HepG2 (cell line): ENCODE results near the gene CXXC5.
"Not testable (repeated sequence)": the region's sequence is repeated elsewhere in the genome, so short reads cannot be mapped to it uniquely, and the experiment has no call there.

Source experiments
- EEA1 ChIP-seq: sonication (generic); formaldehyde crosslinking; IDR thresholded peaks from 2 replicates; pipeline ENCODE4 v1.5.1; 2020; ENCODE audit warnings: mild to moderate bottlenecking, missing genetic modification reagents, borderline replicate concordance
- EP300 ChIP-seq, 3 experiments: sonication (generic) in 1 of 3; formaldehyde crosslinking in 1 of 3; IDR thresholded peaks; 2 replicates each; pipeline versions ENCODE4 v1.5.1 to v1.6.1; 2011 to 2020; ENCODE audit warnings: low read depth in 2 of 3, low read length in 2 of 3, borderline replicate concordance in 1 of 3, improper control_type of control experiment in 1 of 3, mild to moderate bottlenecking in 1 of 3, missing genetic modification reagents in 1 of 3, moderate library complexity in 1 of 3
- POLR2AphosphoS5 ChIP-seq: IDR thresholded peaks from 2 replicates; pipeline ENCODE4 v1.6.1; 2012; ENCODE audit warnings: low read depth, low read length
- POLR2G ChIP-seq: fragments of 200-400 bp; formaldehyde crosslinking; IDR thresholded peaks from 2 replicates; pipeline ENCODE4 v1.6.1; 2018; ENCODE audit warnings: mild to moderate bottlenecking, low read depth, low read length, moderate library complexity
- TBP ChIP-seq: sonication (generic); formaldehyde crosslinking; IDR thresholded peaks from 2 replicates; pipeline ENCODE4 v1.5.0; 2020; ENCODE audit warnings: missing genetic modification reagents
- TF ChIP-seq, protein P1 (sequence below): sonication (generic); formaldehyde crosslinking; conservative IDR thresholded peaks from 2 replicates; pipeline ENCODE4 v1.4.0; 2020; ENCODE audit warnings: missing genetic modification reagents
- TF ChIP-seq, protein P2 (sequence below): sonication (generic); formaldehyde crosslinking; IDR thresholded peaks from 2 replicates; pipeline ENCODE4 v1.4.0; 2020; ENCODE audit warnings: mild to moderate bottlenecking, low read depth, missing genetic modification reagents

GRCh38 chr5:139718403-139718802, 70.3 kb downstream of the CXXC5 start:
- TF ChIP-seq, protein P1, sequence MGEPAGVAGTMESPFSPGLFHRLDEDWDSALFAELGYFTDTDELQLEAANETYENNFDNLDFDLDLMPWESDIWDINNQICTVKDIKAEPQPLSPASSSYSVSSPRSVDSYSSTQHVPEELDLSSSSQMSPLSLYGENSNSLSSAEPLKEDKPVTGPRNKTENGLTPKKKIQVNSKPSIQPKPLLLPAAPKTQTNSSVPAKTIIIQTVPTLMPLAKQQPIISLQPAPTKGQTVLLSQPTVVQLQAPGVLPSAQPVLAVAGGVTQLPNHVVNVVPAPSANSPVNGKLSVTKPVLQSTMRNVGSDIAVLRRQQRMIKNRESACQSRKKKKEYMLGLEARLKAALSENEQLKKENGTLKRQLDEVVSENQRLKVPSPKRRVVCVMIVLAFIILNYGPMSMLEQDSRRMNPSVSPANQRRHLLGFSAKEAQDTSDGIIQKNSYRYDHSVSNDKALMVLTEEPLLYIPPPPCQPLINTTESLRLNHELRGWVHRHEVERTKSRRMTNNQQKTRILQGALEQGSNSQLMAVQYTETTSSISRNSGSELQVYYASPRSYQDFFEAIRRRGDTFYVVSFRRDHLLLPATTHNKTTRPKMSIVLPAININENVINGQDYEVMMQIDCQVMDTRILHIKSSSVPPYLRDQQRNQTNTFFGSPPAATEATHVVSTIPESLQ (CRISPR knock-in tag) = not testable (repeated sequence)
- TF ChIP-seq EEA1; EP300 (IDR thresholded peaks at IDR 0.05; ENCODE audit: low read depth in 2 of 2, low read length in 2 of 2); EP300 (CRISPR knock-in tag; IDR thresholded peaks at IDR 0.05; ENCODE audit: borderline replicate concordance); POLR2AphosphoS5; TBP; POLR2G: not testable (repeated sequence)
- TF ChIP-seq, protein P2, sequence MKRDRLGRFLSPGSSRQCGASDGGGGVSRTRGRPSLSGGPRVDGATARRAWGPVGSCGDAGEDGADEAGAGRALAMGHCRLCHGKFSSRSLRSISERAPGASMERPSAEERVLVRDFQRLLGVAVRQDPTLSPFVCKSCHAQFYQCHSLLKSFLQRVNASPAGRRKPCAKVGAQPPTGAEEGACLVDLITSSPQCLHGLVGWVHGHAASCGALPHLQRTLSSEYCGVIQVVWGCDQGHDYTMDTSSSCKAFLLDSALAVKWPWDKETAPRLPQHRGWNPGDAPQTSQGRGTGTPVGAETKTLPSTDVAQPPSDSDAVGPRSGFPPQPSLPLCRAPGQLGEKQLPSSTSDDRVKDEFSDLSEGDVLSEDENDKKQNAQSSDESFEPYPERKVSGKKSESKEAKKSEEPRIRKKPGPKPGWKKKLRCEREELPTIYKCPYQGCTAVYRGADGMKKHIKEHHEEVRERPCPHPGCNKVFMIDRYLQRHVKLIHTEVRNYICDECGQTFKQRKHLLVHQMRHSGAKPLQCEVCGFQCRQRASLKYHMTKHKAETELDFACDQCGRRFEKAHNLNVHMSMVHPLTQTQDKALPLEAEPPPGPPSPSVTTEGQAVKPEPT (CRISPR knock-in tag) = not testable (repeated sequence)
